GM23338 (cell line): ENCODE data around the gene TIE1. TPM values are rescaled to one million over a fixed set of nuclear protein-coding genes. Genes with fewer than 3 reads are reported as not detected.
A peak's percentile ranks its signal among the peaks of the same experiment; 100 is the strongest.

Experiments
- ATAC-seq: fragments of 200-7000 bp; cut with Tn5 transposase; 3 replicates; pipeline ENCODE4 v1.9.1; 2020
- DNase-seq: peaks from one replicate; pipeline ENCODE4 v3.0.0-alpha.2; 2015; ENCODE audit warnings: low spot score
- H2AFZ ChIP-seq: fragments of 200-600 bp; sonication (generic); 2 replicates; pipeline ENCODE4 v1.8.0; 2016; ENCODE audit warnings: antibody characterized with exemption, mild to moderate bottlenecking, moderate library complexity
- H3F3A ChIP-seq: fragments of 200-600 bp; sonication (generic); replicated peaks from 2 replicates; pipeline ENCODE4 v1.8.0; 2017; ENCODE audit warnings: antibody characterized with exemption, mixed run types, low read depth
- H3K27ac ChIP-seq: fragments of 200-600 bp; sonication (generic); 2 replicates; pipeline ENCODE4 v1.6.1; 2016; ENCODE audit warnings: low read depth
- H3K27me3 ChIP-seq: fragments of 200-600 bp; sonication (generic); 2 replicates; pipeline ENCODE4 v1.8.0; 2016; ENCODE audit warnings: mild to moderate bottlenecking, mixed run types, moderate library complexity; ENCODE audit not compliant: insufficient read depth
- H3K36me3 ChIP-seq: fragments of 200-600 bp; sonication (generic); 2 replicates; pipeline ENCODE4 v1.8.0; 2016; ENCODE audit warnings: mild to moderate bottlenecking; ENCODE audit not compliant: insufficient read depth
- H3K4me1 ChIP-seq: fragments of 200-600 bp; sonication (generic); 2 replicates; pipeline ENCODE4 v1.8.0; 2016; ENCODE audit warnings: mild to moderate bottlenecking, moderate library complexity; ENCODE audit not compliant: insufficient read depth
- H3K4me2 ChIP-seq: fragments of 200-600 bp; sonication (generic); 2 replicates; pipeline ENCODE4 v1.7.1; 2017; ENCODE audit warnings: mixed run types
- H3K4me3 ChIP-seq: fragments of 200-600 bp; sonication (generic); 2 replicates; pipeline ENCODE4 v1.6.1; 2016; ENCODE audit warnings: mixed run types
- H3K79me2 ChIP-seq: fragments of 200-600 bp; sonication (generic); replicated peaks from 2 replicates; pipeline ENCODE4 v1.8.0; 2017; ENCODE audit warnings: mild to moderate bottlenecking; ENCODE audit not compliant: insufficient read depth
- H3K9me2 ChIP-seq: fragments of 200-600 bp; sonication (generic); 2 replicates; pipeline ENCODE4 v1.8.0; 2017; ENCODE audit not compliant: insufficient read depth
- H4K20me1 ChIP-seq: fragments of 200-600 bp; sonication (generic); replicated peaks from 2 replicates; pipeline ENCODE4 v1.8.0; 2017; ENCODE audit warnings: mild to moderate bottlenecking; ENCODE audit not compliant: insufficient read depth
- H3K27ac Mint-ChIP-seq: 2 replicates; pipeline ENCODE4 v1.8.0; 2020; ENCODE audit warnings: inconsistent platforms, mild to moderate bottlenecking, moderate library complexity, mixed read lengths
- H3K27me3 Mint-ChIP-seq: 3 replicates; pipeline ENCODE4 v1.8.0; 2022; ENCODE audit warnings: low read depth, mild to moderate bottlenecking, moderate library complexity, mixed read lengths, inconsistent platforms; ENCODE audit not compliant: insufficient read depth, poor library complexity
- H3K36me3 Mint-ChIP-seq: 3 replicates; pipeline ENCODE4 v1.8.0; 2021; ENCODE audit warnings: low read depth, mild to moderate bottlenecking, inconsistent platforms, moderate library complexity, mixed read lengths
- H3K4me1 Mint-ChIP-seq: 3 replicates; pipeline ENCODE4 v1.8.0; 2020; ENCODE audit warnings: mild to moderate bottlenecking, inconsistent platforms, mixed read lengths
- H3K4me3 Mint-ChIP-seq: 3 replicates; pipeline ENCODE4 v1.8.0; 2021; ENCODE audit warnings: moderate library complexity, mild to moderate bottlenecking, inconsistent platforms, mixed read lengths
- H3K9me3 Mint-ChIP-seq: 3 replicates; pipeline ENCODE4 v1.8.0; 2020; ENCODE audit warnings: moderate library complexity, mild to moderate bottlenecking, inconsistent platforms, mixed read lengths
- CTCF ChIP-seq, 2 experiments: fragments of 200-600 bp in 1 of 2; sonication (generic) in 1 of 2; conservative IDR thresholded peaks; 2 replicates each; pipeline versions ENCODE4 v1.5.1 to v1.6.1; 2016 to 2017; ENCODE audit warnings: antibody characterized with exemption in 2 of 2, low read depth in 2 of 2, mild to moderate bottlenecking in 2 of 2, moderate library complexity in 1 of 2
- ETS1 ChIP-seq: IDR thresholded peaks from 2 replicates; pipeline ENCODE4 v1.6.1; 2016; ENCODE audit warnings: antibody characterized with exemption
- EZH2 ChIP-seq: fragments of 200-600 bp; sonication (generic); IDR thresholded peaks from one replicate; pipeline ENCODE4 v1.8.0; 2017; ENCODE audit warnings: antibody characterized with exemption, mild to moderate bottlenecking, low read depth; ENCODE audit not compliant: unreplicated experiment
- EZH2phosphoT487 ChIP-seq: fragments of 200-600 bp; sonication (generic); IDR thresholded peaks from one replicate; pipeline ENCODE4 v1.8.1; 2018; ENCODE audit warnings: antibody characterized with exemption; ENCODE audit not compliant: unreplicated experiment
- JUNB ChIP-seq: IDR thresholded peaks from one replicate; pipeline ENCODE4 v1.6.1; 2016; ENCODE audit warnings: antibody characterized with exemption; ENCODE audit not compliant: unreplicated experiment
- POLR2AphosphoS5 ChIP-seq: IDR thresholded peaks from 2 replicates; pipeline ENCODE4 v1.6.1; 2016; ENCODE audit warnings: antibody characterized with exemption, low read depth
- polyA plus RNA-seq: library from polyadenylated mRNA; unstranded; fragments of >200 nt; fragmentation: Nextera tagmentation; extraction: Ambion mirVana; gene quantifications from 2 replicates; pipeline ENCODE4 v1.2.1, GENCODE V29; 2016
- total RNA-seq: library from RNA; depleted of rRNA; stranded (reverse); fragments of >200 nt; shearing (Covaris generic); gene quantifications from 2 replicates; pipeline ENCODE4 v1.2.3, GENCODE V29; 2014
- TF ChIP-seq, protein P1 (sequence below): IDR thresholded peaks from one replicate; pipeline ENCODE4 v1.6.1; 2018; ENCODE audit warnings: antibody characterized with exemption; ENCODE audit not compliant: unreplicated experiment

TIE1 gene
- total and polyA plus RNA-seq, 2 experiments from 2014 or later, result 0.37 to 2.3 TPM

DNA sequence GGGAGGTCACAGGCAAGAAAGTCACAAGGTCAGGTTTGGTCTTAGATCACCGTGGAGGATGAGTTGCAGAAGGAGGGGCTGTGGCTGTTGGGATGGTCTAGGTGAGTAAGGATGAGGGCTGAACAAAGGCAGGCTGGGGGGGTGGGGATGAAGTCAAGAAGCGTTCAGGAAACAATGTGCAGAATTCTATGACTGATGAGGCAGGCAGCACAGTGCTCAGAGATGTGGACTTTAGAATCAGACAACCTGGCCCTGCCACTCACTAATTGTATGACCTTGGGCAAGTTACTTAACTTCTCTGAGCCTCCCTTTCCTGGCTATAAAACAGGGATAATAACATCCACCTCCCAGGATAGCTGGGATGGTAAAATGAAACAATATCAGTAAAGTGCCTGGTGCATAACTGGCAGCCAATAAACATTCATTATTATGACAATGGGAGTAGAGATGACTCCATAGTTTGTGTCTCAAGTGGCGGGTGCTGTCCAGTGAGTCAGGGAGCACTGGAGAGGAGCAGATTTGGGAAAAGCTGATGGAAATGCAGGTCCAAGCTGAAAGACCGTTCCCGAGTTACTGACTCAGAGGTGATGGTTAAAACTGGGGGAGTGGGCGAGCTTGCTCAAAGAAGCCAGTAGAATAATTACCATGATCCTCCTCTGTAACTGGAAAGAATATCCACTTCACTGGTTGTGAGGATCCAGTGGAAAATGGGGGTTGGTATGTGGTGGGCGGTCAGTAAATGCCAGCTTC, 2.1 kb downstream of the TIE1 start:
- Mint-ChIP-seq H3K36me3 (no peaks in the 10 kb centered on the region; the same call in 2 of the 3 replicates), H3K4me1 (peaks cover 25% of the 10 kb centered on the region), H3K9me3 (no peaks in the 10 kb centered on the region), H3K27me3 (peaks cover 15% of the 10 kb centered on the region), H3K4me3 (no peak overlapping the region), H3K27ac (no peak overlapping the region; the same call in 1 of the 2 replicates)
- Histone ChIP-seq H3F3A (no peaks in the 10 kb centered on the region), H3K79me2 (no peaks in the 10 kb centered on the region), H3K4me3 (no peak overlapping the region), H3K36me3 (no peaks in the 10 kb centered on the region), H3K4me1 (peaks cover 6% of the 10 kb centered on the region), H2AFZ (no peak overlapping the region), H4K20me1 (no peaks in the 10 kb centered on the region), H3K9me2 (no peaks in the 10 kb centered on the region), H3K27ac (no peak overlapping the region), H3K27me3 (no peaks in the 10 kb centered on the region), H3K4me2 (no peak overlapping the region)
- no peak for TF ChIP-seq JUNB
- TF ChIP-seq POLR2AphosphoS5, result no peak
- no peak for TF ChIP-seq CTCF (conservative IDR thresholded peaks at IDR 0.05; ENCODE audit: low read depth in 2 of 2)
- TF ChIP-seq ETS1, result no peak
- ATAC-seq (no peak), DNase-seq (no peak)

DNA sequence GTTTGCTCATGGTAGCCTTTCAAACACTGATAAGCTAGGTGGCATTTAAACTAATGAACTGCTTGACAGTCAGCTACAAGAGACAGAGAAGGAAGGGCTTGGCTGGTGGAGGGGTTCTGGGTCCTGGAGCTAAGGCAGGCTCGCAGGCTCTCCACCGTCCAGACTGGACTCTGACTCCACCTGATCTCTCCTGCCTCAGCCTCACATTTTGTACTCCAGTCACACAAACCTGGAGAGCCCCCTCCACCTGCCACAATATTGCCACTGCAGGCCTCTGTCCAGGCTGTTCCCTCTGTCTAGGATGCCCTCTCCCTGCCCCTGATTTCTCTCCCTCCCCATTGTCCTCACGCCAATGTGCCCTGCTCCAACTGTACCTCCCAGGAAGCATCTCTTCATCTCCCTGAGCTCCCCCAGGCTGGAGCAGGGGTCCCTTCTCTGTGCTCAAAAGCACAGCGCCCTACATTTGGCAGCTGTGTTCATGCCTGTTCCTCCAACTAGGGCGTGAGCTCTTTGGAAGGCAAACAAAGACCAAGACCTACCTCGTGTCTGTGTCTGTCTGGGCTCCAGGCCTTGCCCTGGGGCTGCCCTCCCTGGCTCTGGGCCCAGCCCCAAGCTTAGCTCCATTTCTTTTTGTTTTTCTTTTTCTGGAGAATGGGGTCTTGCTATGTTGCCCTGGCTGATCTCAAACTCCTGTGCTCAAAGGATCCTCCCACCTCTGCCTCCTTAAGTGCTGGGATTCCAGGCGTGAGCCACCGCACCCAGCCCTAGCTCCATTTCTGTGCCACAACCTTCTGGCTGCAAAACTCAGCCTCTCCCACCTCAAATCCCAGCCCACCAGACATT, 2.9 kb downstream of the TIE1 start:
- H3K4me1 Mint-ChIP-seq, result peaks cover 21% of the 10 kb centered on the region
- no peak for ATAC-seq
- Histone ChIP-seq H4K20me1 (no peaks in the 10 kb centered on the region), H2AFZ (peak overlapping the region; percentile 85; the same call in 1 of the 2 replicates), H3K4me2 (no peak overlapping the region), H3K27ac (no peak overlapping the region), H3K36me3 (no peaks in the 10 kb centered on the region), H3K4me3 (no peak overlapping the region), H3F3A (no peaks in the 10 kb centered on the region), H3K27me3 (no peaks in the 10 kb centered on the region), H3K9me2 (no peaks in the 10 kb centered on the region), H3K4me1 (peaks cover 6% of the 10 kb centered on the region), H3K79me2 (no peaks in the 10 kb centered on the region)
- no peaks in the 10 kb centered on the region for H3K9me3 Mint-ChIP-seq
- DNase-seq, result no peak
- H3K27ac Mint-ChIP-seq, result no peak overlapping the region
- no peaks in the 10 kb centered on the region; the same call in 2 of the 3 replicates for H3K36me3 Mint-ChIP-seq
- peaks cover 15% of the 10 kb centered on the region for H3K27me3 Mint-ChIP-seq
- H3K4me3 Mint-ChIP-seq, result no peak overlapping the region
- no peak for TF ChIP-seq POLR2AphosphoS5
- TF ChIP-seq EZH2, result no peak
- TF ChIP-seq, protein P1, sequence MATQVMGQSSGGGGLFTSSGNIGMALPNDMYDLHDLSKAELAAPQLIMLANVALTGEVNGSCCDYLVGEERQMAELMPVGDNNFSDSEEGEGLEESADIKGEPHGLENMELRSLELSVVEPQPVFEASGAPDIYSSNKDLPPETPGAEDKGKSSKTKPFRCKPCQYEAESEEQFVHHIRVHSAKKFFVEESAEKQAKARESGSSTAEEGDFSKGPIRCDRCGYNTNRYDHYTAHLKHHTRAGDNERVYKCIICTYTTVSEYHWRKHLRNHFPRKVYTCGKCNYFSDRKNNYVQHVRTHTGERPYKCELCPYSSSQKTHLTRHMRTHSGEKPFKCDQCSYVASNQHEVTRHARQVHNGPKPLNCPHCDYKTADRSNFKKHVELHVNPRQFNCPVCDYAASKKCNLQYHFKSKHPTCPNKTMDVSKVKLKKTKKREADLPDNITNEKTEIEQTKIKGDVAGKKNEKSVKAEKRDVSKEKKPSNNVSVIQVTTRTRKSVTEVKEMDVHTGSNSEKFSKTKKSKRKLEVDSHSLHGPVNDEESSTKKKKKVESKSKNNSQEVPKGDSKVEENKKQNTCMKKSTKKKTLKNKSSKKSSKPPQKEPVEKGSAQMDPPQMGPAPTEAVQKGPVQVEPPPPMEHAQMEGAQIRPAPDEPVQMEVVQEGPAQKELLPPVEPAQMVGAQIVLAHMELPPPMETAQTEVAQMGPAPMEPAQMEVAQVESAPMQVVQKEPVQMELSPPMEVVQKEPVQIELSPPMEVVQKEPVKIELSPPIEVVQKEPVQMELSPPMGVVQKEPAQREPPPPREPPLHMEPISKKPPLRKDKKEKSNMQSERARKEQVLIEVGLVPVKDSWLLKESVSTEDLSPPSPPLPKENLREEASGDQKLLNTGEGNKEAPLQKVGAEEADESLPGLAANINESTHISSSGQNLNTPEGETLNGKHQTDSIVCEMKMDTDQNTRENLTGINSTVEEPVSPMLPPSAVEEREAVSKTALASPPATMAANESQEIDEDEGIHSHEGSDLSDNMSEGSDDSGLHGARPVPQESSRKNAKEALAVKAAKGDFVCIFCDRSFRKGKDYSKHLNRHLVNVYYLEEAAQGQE, result no peak
- TF ChIP-seq EZH2phosphoT487, result no peak
- no peak for TF ChIP-seq JUNB
